Femur (tissue), 1 donor: Measurements from ENCODE around the gene MYH6.

ENCODE experiments used
- DNase-seq: peaks from one replicate; pipeline ENCODE4 v3.0.0-alpha.2; 2017

MYH6 gene

DNA sequence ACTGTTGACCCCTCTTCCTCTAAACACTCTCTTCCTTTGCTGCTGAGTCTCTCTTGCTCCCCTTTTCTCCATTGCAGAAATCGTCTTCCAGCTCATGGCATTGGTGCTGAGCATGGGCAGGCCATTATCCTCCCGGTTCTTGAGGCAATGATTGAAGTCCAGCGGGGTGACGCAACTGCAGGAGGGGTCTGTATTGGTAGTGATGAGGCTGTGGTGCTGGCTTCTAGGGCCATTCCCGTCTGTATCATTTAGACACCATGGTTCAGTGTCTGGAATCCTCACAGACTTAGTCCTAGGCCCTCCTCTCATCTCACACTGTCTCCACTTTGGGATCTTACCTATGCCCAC is 54.7 kb downstream of the MYH6 start:
- no peak for DNase-seq

DNA sequence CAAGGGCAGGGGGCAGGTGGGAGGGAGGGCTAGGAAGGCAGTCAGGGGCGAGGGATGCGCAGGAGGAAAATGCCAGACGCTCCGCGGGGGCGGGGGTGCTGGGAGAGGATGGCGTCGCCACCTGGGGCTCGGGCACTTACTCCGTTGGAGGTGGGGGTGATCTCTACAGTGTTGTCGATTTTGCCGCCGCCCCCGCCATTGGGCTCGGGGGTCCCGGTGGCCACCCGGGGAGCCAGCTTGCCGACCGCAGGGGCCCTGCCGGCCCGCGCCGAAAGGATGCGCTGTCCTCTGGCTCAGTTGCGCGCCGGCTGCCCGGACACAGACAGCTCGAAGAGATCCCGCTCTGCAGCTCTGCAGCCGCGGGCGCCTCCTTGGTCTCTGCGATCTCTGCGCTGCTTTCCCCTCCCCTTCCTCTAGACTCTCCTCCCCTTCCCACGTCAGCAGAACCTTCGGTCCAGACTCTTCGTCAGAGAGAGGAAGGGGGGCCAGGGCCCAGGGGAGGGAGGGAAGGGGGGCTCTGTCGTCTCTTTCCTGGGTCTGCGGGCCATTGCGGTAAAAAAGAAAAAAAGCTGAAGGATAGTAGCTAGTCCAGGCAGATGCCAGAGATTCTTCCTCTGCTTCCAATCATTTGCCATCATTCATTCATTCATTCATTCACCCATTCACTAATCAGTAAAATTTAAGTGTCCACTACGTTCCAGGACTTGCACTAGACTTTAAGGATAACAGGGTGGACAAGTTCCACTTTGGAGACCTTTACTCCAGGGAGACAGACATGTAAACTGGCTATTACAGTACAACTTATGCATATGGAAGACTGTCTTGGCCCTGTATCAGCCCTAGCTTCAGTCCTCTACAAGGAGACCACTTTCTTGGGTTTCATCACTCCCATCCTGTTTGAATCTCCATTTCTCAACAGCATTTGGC is 55.3 kb downstream of the MYH6 start, which contains the start of gene SLC22A17:
Gene SLC22A17 (minus strand): TSS at position 382 of the 927 bp plus-strand sequence.
- peak; percentile 94 for DNase-seq

DNA sequence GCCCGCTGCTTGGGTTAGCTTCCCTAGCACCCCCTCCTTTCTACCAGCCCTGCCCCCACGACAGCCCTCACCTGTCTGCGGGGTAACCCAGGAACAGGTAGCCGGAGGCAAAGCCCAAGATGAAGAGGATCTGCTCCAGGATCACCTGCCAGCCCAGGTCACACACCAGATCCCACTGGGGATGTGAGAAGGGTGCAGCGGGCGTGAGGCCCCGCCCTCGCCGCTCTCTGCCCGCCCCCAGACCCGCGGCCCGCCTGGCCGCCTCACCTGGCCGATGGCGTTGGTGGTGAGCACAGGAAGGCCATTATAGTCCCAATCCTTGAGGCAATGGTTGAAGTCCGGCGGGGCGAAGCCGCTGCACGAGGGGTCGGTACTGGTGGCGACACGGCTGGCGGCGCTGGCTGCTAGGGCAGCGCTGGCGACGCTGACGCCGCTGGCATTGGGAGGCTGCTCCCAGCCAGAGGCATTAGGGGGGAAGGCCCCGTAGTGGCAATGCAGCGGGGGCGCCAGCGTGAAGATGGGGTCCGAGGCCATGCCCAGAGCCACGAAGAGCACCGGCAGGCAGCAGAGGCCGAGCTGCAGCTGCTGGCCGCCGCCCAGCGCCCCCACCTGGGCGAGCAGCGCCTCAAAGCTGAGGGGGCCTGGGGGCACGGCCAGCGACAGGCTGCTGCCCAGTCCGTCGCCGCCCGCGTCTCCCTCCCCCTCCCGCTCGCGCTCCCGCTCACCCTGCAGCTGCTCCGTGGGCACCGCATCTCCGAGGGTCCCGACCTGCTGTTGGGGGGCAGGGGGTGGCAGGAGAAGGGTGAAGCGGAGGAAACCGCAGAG is 56.2 kb downstream of the MYH6 start:
- no peak for DNase-seq

DNA sequence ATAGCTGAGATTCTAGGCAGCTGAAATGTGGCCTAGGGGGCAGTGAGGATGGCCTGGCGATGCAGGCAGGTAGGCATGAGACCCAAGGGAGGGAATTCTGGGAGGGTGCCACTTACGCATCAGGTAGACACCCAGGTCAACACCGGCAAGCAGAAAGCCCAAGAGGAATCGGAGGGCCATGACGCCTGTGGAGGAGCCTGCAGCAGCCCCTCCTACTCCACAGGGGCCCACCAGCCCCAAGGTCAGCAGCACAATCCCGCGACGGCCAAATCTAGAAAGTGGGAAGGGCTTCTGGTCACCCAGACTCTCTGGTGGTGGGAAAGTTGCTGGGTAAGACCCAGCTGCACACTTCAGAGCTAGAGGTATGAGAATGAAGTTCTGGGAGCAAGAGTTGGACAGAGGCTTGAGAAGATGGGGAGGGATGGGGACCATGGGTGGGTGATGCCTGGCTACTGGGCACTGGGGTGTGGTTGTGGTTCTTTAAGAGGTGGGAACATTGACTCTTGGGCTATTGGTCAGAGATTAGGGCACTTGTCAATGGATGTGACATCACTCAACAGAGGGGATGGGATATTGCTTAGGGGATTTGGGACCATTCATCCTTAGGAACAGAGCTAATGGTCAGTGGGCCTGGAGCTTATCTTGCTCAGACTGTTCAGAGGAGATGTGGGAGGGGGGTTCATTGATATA is 58.8 kb downstream of the MYH6 start:
- no peak for DNase-seq

DNA sequence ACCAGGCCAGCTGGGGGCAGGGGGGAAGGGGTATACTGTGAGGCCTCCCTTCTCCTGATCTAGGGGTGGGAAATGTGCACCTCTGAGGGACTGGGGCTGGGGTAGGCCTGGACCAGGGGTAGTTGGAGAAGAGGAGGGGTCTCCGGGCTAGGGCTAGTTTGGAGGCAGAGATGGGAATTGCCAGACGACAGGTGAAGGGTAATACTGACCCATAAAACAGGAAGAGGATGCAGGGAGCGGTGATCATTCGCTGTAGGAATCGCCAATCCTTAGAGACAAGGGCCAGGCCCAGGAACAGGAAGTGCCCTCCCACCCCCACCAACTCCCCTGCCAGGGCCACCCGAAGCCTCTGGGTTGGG is 59.8 kb downstream of the MYH6 start:
- DNase-seq, result no peak

DNA sequence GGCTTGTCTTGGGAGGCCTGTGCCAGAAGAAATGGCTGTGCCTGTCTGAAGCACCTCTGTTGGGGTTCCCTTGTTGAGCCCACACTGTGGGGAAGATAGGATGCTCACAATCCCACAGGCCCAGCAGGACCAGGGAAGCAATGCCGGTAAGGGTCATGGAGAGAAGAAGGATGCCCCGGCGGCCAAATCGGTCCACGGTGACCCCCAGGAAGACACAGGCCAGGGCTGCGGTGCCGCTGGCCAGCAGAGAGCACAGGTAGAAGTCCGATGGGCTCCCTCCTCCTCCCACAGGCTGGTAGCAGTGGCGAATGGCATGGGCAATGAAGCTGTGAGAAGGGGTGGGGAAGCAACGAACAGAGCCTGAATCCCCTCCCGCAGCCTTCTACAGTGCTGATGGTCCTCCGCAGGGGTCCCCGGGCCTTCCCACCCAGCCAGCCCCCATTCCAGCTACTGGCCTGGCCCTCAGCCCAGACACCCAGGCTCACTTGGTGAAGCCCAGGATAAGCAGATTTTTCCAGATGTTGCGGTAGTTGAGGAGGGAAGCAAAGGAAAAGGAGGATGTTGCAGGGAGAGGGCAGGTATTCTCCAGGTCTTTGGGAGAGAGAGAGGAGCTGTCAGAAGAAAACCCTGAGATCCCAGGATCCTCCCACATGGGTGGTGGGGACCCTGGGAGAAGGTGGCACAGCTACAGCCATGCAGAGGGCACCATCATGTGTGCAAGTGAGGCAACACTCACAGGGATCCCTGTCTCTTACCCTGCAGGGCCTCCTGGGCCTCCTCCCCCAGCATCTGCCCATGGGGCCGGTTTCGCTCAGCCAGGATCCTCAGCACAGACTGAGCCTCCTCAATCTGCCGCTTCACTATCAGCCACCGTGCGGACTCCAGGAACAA is 60.4 kb downstream of the MYH6 start:
- no peak for DNase-seq

DNA sequence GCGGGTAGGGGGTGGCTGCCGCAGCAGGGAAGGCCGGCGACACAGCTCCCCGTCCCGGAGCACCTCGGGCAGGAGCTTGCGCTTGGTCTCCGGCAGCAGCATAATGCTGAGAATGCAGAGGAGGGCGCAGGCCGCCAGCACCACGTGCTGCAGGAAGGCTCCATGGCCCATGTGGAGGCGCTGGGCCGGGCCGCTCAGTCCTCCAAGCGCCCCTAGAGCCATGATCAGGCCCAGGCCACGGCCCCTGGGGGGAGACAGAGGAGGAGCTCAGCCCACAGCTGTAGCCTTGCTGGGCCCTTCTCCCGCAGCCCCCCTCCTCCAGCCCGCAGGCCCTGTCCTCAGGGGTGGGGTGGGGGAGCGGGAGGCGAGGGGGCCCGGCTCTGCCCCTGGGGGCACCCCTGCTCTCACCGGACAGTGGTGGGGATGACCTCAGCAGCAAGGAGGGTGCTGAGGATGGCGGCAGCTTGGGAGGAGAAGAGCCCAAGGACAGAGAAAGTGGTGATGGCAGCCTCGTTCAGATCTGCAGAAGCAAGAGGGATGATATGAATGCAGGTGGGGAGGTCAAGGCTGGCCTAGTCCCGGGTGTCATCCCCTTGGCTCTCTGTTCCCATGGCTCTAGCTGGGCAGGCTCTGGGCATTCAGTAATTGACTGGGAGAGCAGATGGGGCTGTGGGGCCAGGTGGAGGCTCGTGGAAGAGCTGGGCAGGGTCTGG is 61.2 kb downstream of the MYH6 start:
- DNase-seq, result no peak

DNA sequence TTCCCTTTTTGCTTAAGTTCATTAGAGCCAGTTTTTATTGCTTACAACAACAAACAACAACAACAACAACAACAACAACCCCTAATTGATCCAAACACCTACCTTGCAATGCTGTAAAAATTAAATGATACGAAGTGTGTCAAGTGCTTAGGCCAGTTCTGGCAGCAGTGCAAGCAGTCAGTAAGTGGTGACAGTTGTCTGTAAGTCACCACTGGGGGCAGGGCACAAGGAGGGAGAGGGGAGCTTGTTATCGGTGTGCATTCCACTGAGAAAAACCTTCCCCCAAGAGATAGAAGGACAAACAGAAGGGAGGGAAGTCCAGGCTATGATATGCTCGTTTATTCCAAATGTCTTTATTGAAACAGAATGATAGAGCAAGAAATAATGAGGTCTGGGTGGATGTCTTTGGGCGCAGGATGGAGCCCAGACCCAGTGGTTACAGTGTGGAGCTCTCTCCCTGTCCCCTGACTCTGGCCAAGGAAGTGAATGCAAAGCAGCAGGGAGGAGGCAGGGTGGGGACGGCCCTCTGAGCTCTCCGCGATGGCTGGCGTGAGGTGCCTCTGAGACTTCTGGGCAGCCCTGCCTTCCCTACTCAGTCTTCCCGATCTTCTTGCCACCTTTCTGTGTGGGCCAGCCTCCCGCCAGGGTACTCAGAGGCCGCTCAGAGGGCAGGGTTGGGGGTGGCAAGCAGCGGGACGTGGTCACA is 61.9 kb downstream of the MYH6 start:
- DNase-seq, result no peak

DNA sequence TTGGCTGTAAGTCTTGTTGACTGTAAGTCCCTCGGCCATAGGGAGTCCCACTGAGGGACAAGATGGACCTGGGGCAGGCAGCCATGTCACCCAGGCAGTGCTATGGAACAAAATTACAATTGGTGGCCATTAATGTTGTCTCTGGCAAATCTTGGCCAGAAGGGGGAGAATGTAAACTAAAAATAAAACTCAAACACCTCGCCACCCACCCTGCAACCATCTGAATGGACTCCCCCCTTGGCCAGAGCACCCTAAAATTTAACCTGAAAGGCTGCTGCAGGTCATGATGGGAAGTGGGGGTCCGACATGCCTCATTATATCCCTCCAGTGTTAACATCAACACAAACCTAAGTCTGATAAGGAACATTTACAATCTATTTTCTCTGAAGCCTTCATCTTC is 63.6 kb downstream of the MYH6 start:
- DNase-seq, result no peak

DNA sequence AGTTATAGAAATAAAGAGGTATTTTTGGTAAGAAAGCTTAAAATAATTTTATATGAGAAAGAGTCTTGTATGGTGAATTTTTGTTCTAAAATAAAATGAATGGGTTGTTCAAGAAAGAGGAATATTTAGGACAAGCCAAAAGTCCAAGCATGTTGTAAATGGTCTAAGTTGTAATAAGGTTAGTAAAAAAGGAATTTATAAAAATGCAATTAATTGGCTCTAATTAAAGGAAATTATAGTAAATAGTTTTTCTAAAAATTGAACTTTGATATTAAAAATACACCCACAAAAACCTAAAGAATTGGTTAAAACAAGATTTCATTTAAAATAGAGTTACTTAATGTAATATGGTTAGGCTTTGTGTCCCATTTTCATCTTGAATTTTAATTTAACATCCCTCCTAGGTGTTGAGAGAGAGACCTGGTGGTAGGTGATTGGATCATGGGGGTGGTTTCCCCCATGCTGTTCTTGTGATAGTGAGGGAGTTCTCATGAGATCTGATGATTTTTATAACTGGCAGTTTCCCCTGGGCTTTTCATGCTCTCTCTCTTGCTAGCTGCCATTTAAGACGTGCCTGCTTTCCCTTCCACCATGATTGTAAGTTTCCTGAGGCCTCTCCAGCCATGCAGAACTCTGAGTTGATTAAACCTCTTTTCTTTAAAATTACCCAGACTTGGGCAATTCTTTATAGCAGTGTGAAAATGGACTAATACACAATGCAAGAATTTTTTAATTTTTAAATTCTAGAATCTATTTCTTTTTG is 68.4 kb downstream of the MYH6 start:
- DNase-seq, result no peak

DNA sequence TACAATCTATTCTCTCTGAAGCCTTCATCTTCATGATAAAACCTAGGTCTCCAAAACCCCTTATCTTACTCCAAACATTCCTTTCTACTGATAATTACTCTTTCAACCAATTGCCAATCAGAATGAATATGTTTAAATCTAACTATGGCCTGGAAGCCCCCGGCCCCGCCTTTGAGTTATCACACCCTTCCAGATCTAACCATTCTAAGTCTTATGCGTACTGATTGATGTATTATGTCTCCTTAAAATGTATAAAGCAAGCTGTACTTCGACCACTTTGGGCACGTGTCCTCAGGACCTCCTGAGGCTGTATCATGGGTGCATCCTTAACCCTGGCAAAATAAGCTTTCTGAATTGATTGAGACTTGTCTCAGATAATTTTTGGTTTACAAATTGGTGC is 72.5 kb downstream of the MYH6 start:
- DNase-seq, result no peak
